HL-60 (cell line): ENCODE data around the gene MYH16.

Source experiments
- DNase-seq, 2 experiments: peaks; one replicate each; pipeline ENCODE4 v3.0.0-alpha.2; 2010 to 2020; ENCODE audit warnings: low read depth in 1 of 2, low spot score in 1 of 2
- H3K27ac ChIP-seq: fragments of 250-450 bp; sonication (Bioruptor Pico); replicated peaks from 2 replicates; pipeline ENCODE4 v1.5.1; 2020; ENCODE audit warnings: mild to moderate bottlenecking, moderate library complexity
- H3K27me3 ChIP-seq: fragments of 250-450 bp; sonication (Bioruptor Pico); 2 replicates; pipeline ENCODE4 v1.5.1; 2021; ENCODE audit warnings: mild to moderate bottlenecking, moderate library complexity; ENCODE audit not compliant: insufficient read depth, poor library complexity, severe bottlenecking
- H3K4me3 ChIP-seq: replicated peaks from 2 replicates; pipeline ENCODE4 v1.5.1; 2011; ENCODE audit warnings: mild to moderate bottlenecking, control low read depth, low read length; ENCODE audit not compliant: insufficient read depth
- GABPA ChIP-seq: IDR thresholded peaks from 2 replicates; pipeline ENCODE4 v1.6.1; 2012; ENCODE audit warnings: low read depth
- POLR2AphosphoS5 ChIP-seq: IDR thresholded peaks from 2 replicates; pipeline ENCODE4 v1.6.1; 2012; ENCODE audit warnings: low read depth
- SPI1 ChIP-seq: IDR thresholded peaks from 2 replicates; pipeline ENCODE4 v1.6.1; 2012; ENCODE audit warnings: low read depth, mild to moderate bottlenecking, borderline replicate concordance
- TF ChIP-seq, protein P1 (sequence below): IDR thresholded peaks from one replicate; pipeline ENCODE4 v1.5.1; 2011; ENCODE audit warnings: low read length, control low read depth, inconsistent platforms; ENCODE audit not compliant: insufficient read depth
- TF ChIP-seq, protein P2 (sequence below): IDR thresholded peaks from 2 replicates; pipeline ENCODE4 v1.6.1; 2012; ENCODE audit warnings: low read depth; ENCODE audit not compliant: insufficient replicate concordance

Gene MYH16

DNA sequence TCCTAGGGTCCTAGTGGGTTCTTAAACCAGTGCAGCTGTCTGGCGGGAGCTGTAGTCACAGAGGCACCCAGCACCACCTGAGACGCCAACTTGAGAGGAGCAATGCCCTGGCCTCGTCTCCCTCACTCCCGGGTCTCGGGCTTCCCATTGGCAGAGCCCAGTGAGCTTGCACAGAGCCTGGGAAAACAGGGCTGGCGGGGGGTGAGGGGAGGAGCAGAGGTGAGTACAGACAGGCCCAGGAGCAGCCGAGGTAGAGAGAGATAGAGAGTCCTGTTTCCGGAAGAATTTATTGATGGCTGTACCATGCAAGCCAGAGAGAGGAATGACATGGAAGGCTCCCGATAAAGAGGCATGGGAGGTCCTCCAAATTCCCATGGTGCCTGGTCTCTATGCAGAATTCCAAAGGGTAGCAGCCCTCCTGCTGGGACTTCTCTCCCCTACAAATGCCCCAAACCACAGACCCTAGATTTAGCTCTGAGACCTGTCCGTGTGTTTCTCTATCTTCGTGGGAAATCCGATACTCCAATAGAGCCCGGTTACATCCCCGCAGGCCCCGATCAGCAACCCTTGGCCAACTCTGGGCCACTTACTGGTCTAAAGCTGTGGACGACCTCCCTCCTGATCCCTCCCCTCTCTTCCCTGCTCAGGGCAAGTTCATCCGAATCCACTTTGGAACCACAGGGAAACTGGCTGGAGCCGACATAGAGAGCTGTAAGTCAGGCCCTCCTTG lies 20.3 kb upstream of the MYH16 start:
- no peak overlapping the region for H3K4me3 ChIP-seq
- no peak for TF ChIP-seq SPI1
- TF ChIP-seq, protein P1, sequence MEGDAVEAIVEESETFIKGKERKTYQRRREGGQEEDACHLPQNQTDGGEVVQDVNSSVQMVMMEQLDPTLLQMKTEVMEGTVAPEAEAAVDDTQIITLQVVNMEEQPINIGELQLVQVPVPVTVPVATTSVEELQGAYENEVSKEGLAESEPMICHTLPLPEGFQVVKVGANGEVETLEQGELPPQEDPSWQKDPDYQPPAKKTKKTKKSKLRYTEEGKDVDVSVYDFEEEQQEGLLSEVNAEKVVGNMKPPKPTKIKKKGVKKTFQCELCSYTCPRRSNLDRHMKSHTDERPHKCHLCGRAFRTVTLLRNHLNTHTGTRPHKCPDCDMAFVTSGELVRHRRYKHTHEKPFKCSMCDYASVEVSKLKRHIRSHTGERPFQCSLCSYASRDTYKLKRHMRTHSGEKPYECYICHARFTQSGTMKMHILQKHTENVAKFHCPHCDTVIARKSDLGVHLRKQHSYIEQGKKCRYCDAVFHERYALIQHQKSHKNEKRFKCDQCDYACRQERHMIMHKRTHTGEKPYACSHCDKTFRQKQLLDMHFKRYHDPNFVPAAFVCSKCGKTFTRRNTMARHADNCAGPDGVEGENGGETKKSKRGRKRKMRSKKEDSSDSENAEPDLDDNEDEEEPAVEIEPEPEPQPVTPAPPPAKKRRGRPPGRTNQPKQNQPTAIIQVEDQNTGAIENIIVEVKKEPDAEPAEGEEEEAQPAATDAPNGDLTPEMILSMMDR, result no peak
- DNase-seq, result no peak

DNA sequence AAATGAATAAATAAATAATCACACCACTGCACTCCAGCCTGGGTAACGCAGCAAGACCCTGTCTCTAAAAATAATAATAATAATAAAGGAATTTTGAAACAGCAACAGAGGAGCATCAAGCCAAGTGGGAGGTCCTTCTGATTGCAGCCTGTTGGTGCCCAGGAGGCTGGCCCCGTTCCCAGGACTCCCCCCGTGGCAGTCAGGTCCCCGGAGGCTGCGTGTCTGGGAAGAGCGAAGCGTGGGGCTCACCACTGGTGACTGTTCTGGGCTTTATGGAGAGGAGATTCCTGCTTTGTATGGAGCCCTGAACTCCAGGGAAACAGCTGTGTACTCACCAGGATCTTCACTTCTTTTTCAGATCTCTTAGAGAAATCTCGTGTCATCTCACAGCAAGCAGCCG lies 19.3 kb upstream of the MYH16 start:
- Histone ChIP-seq H3K27me3 (no peaks in the 10 kb centered on the region), H3K27ac (no peak overlapping the region), H3K4me3 (no peak overlapping the region)
- no peak for DNase-seq
- TF ChIP-seq, protein P2, sequence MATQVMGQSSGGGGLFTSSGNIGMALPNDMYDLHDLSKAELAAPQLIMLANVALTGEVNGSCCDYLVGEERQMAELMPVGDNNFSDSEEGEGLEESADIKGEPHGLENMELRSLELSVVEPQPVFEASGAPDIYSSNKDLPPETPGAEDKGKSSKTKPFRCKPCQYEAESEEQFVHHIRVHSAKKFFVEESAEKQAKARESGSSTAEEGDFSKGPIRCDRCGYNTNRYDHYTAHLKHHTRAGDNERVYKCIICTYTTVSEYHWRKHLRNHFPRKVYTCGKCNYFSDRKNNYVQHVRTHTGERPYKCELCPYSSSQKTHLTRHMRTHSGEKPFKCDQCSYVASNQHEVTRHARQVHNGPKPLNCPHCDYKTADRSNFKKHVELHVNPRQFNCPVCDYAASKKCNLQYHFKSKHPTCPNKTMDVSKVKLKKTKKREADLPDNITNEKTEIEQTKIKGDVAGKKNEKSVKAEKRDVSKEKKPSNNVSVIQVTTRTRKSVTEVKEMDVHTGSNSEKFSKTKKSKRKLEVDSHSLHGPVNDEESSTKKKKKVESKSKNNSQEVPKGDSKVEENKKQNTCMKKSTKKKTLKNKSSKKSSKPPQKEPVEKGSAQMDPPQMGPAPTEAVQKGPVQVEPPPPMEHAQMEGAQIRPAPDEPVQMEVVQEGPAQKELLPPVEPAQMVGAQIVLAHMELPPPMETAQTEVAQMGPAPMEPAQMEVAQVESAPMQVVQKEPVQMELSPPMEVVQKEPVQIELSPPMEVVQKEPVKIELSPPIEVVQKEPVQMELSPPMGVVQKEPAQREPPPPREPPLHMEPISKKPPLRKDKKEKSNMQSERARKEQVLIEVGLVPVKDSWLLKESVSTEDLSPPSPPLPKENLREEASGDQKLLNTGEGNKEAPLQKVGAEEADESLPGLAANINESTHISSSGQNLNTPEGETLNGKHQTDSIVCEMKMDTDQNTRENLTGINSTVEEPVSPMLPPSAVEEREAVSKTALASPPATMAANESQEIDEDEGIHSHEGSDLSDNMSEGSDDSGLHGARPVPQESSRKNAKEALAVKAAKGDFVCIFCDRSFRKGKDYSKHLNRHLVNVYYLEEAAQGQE, result no peak
- TF ChIP-seq POLR2AphosphoS5 (no peak), SPI1 (no peak), GABPA (no peak)
- TF ChIP-seq, protein P1, result no peak

More for the DNA sequence above, 20.3 kb upstream of the MYH16 start:
- Histone ChIP-seq H3K27ac (no peak overlapping the region), H3K27me3 (no peaks in the 10 kb centered on the region)

DNA sequence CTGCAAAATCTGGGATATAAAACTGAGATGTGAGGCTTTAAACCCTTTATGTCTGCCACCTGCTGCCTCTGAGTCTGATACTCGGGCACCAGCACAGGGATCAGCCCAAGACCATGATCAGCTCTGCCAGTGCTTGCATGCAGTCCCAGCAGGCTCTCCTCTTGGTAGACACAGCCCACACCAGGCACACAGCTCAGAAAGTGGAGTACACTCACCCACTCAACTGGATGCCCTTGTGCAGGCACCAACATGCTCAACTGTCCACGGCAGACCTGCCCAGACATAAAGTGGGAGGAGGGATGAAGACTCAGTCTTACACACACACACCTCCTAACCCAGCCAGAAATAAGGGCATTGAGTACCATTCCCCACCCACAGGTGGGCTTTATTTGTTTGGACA lies 18.2 kb upstream of the MYH16 start:
- no peaks in the 10 kb centered on the region for H3K27me3 ChIP-seq
- H3K27ac ChIP-seq, result no peak overlapping the region
- no peak for DNase-seq
- TF ChIP-seq, protein P2, result no peak
- TF ChIP-seq SPI1, result no peak
- TF ChIP-seq, protein P1, result no peak
- no peak for TF ChIP-seq POLR2AphosphoS5
- no peak for TF ChIP-seq GABPA
- H3K4me3 ChIP-seq, result no peak overlapping the region

- no peaks in the 10 kb centered on the region for H3K27me3 ChIP-seq
- peak in 1 of 2 experiments; percentile 10 for DNase-seq
- H3K4me3 ChIP-seq, result no peak overlapping the region
- TF ChIP-seq, protein P2, result no peak
- no peak for TF ChIP-seq SPI1
- TF ChIP-seq GABPA, result no peak
- TF ChIP-seq, protein P1, result no peak
- no peak for TF ChIP-seq POLR2AphosphoS5
- H3K27ac ChIP-seq, result no peak overlapping the region
Observed at GRCh38 chr7:99255463-99255862, 17.2 kb upstream of the MYH16 start.
